GM10266 (cell line): Measurements from ENCODE around the gene MRPS34.

ENCODE experiments used
- DNase-seq: peaks from one replicate; pipeline ENCODE4 v3.0.0; 2012; ENCODE audit errors: extremely low spot score
- TF ChIP-seq, protein P1 (sequence below): IDR thresholded peaks from 2 replicates; pipeline ENCODE4 v1.5.1; 2012; ENCODE audit warnings: mild to moderate bottlenecking, low read depth; ENCODE audit not compliant: control insufficient read depth, insufficient read depth; ENCODE audit errors: missing control alignments

The MRPS34 gene

DNA sequence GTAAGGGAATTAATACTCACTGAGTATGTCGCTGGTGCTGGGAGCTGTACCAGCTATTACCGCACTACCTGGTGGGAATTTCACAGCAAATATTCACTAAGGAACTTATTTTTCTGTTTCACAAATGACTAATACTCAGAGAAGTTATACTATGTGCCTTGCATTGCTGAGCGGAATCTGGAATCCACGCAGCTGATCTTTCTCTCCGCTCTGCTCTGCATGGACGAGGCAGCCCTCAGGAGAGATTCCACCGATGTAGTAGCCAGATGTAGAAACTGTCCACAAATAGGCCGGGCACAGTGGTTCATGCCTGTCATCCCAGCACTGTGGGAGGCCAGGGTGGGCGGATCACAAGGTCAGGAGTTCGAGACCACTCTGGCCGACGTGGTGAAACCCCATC lies 18.7 kb downstream of the MRPS34 start:
- DNase-seq: no peak
- TF ChIP-seq, protein P1, sequence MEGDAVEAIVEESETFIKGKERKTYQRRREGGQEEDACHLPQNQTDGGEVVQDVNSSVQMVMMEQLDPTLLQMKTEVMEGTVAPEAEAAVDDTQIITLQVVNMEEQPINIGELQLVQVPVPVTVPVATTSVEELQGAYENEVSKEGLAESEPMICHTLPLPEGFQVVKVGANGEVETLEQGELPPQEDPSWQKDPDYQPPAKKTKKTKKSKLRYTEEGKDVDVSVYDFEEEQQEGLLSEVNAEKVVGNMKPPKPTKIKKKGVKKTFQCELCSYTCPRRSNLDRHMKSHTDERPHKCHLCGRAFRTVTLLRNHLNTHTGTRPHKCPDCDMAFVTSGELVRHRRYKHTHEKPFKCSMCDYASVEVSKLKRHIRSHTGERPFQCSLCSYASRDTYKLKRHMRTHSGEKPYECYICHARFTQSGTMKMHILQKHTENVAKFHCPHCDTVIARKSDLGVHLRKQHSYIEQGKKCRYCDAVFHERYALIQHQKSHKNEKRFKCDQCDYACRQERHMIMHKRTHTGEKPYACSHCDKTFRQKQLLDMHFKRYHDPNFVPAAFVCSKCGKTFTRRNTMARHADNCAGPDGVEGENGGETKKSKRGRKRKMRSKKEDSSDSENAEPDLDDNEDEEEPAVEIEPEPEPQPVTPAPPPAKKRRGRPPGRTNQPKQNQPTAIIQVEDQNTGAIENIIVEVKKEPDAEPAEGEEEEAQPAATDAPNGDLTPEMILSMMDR: no peak

- TF ChIP-seq, protein P1: no peak
- no peak for DNase-seq
Measured at GRCh38 chr16:1752853-1753252, 20.1 kb downstream of the MRPS34 start.

DNA sequence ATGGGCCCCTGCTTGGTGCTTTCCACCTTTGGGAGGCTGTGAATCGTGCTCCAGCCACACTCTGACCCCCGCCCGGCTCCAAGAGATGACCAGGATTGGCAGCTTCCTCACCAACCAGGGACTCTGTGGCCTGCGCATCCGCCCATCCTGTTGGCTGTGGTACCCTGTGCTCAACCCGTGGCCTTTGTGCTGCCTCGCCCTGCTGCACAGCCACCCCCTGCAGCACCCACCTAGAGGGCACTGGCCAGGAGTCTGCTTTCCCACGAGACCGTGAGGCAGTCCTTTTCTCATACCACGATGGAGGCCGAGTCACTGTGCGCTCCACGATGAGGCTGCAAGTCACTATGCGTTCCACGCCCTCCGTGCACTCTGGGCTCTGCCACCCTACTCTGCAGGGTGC lies 21.0 kb downstream of the MRPS34 start:
- no peak for DNase-seq
- TF ChIP-seq, protein P1: no peak

DNA sequence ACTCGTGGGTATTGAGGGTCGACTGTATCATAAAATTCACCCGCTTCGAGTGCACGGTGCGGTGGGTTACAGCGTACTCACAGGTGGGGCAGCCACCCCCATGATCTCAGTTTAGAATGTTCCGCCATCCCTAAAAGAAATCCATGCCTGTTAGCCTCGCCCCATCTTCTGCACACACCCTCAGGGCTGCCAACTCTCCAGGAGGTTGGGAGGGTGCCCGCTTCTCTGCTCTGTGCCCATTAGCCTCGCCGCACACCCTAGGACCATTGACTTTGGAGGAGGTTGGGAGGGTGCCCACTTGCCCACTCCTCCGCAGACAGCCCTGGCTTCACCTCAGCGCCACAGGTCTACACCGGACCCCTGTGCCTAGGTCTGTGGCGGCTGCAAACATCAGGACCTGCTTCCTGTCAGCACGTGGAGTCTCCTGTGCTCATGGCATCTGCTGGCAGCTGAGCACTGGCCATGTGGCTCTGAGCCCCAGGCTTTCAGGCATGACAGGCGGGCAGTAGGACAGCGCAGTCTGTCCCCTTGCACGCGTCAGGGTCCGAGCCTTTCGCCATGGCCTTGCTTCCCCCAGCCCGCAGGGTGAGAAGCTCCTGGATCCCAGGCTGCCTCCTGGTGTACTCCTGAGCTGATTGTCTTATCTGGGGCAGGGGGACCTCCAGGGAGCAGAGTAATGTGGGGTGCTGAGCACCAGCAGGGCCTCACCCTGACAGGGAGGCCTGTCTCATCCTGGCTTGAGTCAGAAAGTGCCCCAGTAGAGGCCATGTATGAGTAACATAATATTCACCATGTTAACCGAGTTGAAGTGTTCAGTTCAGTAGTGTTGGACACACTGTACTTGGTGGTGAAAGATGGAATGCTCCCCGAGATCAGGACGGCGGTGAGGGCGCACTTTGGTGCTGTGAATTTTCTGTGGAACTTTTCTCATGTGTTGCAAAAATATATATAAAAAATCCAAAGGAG lies 23.5 kb downstream of the MRPS34 start:
- DNase-seq: no peak
- TF ChIP-seq, protein P1: no peak

DNA sequence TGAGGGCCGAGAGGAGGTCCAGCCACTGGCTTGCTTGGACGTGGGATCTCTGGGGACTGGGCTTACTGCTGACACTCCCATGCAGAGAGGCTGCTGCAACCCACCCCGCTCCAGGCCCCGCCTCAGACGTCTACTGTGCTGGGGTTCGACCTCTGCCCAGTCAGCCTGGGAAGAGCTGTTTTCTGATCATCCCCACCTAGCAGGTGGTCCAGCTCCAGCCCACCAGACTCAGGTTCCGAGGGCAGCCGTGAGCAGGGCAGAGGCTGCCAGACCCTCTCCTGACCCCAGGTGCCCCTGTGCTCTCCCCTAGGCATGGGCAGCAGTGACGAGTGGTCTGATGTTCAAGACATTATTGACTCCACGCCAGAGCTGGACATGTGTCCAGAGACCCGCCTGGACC lies 25.0 kb downstream of the MRPS34 start:
- TF ChIP-seq, protein P1: no peak
- no peak for DNase-seq

DNA sequence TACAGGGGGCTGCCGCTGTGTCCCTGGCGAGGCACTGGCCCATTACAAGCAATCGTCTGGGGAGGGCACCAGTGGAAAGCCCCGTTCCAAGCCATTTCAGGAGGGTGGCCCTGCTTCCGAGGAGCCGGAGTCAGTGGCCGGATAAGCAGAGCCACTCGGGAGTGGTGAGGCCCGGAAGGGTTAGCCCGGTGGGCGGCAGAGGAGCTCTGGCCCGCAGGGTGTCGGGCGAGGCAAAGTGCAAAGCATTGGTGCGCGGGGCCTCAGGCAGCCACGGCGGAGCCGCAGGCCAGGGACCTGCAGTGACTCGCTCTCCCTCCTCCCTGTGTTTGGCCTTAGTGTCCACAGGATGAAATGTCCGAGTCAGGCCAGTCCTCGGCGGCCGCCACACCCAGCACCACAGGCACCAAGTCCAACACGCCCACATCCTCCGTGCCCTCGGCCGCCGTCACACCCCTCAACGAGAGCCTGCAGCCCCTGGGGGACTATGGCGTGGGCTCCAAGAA lies 26.2 kb downstream of the MRPS34 start:
- TF ChIP-seq, protein P1: no peak
- DNase-seq: no peak
